ENCODE data around the gene NKIRAS1.

DNA sequence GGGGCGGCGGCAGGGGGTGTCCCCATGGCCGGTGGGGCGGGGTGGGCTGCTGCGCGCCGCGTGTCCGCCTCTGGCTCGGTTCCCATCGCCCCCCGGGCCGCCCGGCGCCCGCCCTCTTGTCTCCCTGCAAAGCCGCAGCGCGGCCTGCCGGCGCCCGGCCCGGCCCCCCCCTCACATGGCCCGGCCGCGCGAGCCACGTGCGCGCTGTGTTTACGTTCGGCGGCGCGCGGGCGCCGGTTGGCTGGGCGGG, 28.8 kb upstream of the NKIRAS1 start:
- TF ChIP-seq EP300 (IDR thresholded peaks at IDR 0.05) (no peak), POLR2A (IDR thresholded peaks at IDR 0.05) (no peak)
- TF ChIP-seq, protein P1, sequence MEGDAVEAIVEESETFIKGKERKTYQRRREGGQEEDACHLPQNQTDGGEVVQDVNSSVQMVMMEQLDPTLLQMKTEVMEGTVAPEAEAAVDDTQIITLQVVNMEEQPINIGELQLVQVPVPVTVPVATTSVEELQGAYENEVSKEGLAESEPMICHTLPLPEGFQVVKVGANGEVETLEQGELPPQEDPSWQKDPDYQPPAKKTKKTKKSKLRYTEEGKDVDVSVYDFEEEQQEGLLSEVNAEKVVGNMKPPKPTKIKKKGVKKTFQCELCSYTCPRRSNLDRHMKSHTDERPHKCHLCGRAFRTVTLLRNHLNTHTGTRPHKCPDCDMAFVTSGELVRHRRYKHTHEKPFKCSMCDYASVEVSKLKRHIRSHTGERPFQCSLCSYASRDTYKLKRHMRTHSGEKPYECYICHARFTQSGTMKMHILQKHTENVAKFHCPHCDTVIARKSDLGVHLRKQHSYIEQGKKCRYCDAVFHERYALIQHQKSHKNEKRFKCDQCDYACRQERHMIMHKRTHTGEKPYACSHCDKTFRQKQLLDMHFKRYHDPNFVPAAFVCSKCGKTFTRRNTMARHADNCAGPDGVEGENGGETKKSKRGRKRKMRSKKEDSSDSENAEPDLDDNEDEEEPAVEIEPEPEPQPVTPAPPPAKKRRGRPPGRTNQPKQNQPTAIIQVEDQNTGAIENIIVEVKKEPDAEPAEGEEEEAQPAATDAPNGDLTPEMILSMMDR (IDR thresholded peaks at IDR 0.05): no peak
